ENCODE measurements around the gene FRMD4A. TPM values are rescaled to one million over a fixed set of nuclear protein-coding genes. Genes with fewer than 3 reads are reported as not detected.

Gene FRMD4A
- total RNA-seq, result 10 to 100 TPM in 1 of 4 donors, 1 to 10 TPM in 3; 4.0 to 12.7 (median 5.6) TPM

DNA sequence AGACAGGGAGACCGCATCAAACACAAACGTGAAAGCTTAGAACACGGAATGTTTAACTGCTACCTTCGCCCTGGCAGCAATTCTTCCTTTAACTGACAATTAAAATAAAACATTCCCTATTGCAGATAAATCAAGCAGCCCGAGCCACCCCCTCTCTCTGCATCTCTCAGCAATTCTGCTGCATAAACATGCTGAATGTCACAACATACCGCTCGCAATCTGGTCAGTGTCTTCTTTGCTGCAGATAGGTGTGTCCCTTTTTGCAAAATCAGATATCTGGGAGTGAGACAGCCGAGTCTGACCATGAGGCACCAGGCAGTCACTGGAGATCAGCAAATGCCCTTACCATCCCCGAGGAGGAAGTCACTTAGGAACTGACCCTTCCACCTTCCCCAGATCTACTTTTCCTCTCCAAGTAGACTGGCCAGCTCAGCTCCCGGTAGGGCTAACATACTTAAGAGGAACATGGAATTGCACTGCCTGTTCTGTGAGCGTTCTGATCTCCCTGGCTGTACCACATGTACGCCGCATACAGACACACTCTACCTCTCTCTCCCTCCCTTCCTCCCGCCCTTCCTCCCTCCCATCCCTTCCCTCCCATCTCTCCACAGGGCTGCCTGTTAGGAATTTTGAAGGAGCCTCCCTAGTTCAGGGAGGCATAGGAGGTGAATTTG is at the start of gene FRMD4A:
FRMD4A (minus strand) TSS at position 537 of the 674 bp plus-strand sequence.
- WGBS, 2 donors (ENCODE audit: low coverage in 1 of 2), result 34 to 37% methylated on average over 14 of the region's 14 CpGs
- H3K4me3 ChIP-seq, result no peak within 1 kb of the TSS
- H3K4me1 ChIP-seq, result peaks cover 0 to 3% (median 1%) of the 10 kb centered on the region in 4 donors
- in situ Hi-C loops (cut with MboI; ENCODE audit: low pct_ligation_motif_present in 1 of 4, low pct_unique_long_range_greater_than_20kb in 1 of 4, low sequenced_read_pairs in 3 of 4) (no loop called here), intact Hi-C loops (cut with DNase I; ENCODE audit: low total_unique reads) (no loop called here)
- no peaks in the 10 kb centered on the region for H3K36me3 ChIP-seq
- peak within 1 kb of the TSS in 1 of 4 donors; percentile 17 for H3K27ac ChIP-seq
- DNase-seq, result no peak
- TF ChIP-seq POLR2A (IDR thresholded peaks at IDR 0.05), result no peak
- no peaks in the 10 kb centered on the region for H3K9me3 ChIP-seq
- peaks cover 27% of the 10 kb centered on the region for H3K27me3 ChIP-seq

DNA sequence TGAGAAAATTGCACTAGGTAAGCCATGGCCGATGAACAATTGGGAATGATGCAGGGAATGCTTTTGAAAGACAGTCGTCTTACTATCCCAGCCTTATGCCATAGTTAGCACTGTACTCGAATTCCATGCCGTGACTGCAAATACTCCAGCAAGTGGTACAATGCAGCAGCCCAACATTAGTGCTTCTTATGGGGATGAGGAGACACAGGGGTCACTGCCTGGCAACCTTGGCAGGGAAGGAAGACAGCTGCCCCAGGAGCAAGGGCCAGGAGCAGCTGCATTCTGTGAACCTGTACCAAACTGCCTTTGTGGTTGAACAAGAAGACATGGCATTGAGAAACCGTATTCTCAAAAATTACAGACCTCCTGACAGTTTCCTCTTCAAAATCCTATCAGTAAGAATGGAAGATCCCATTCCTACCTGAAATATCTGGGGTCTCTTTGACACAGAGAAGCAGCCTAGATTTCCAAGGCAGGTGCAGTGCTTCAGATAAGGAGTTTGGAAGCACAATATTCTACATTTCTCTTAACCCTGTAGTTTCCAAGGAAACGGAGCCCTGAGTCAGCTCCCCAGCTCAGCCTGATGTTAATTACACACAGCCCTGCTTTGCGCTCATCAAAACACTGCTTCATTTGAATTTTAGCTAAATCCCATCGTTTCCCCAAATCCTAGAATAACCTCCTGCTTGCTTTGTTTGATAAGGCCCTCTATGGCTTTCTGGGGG is 49.0 kb upstream of the FRMD4A start:
- H3K27me3 ChIP-seq, result no peaks in the 10 kb centered on the region
- no peaks in the 10 kb centered on the region for H3K4me1 ChIP-seq
- intact Hi-C loops (cut with DNase I; ENCODE audit: low total_unique reads) (no loop called here), in situ Hi-C loops (cut with MboI; ENCODE audit: low pct_ligation_motif_present in 1 of 4, low pct_unique_long_range_greater_than_20kb in 1 of 4, low sequenced_read_pairs in 3 of 4) (no loop called here)
- no peak for DNase-seq
- H3K9me3 ChIP-seq, result no peaks in the 10 kb centered on the region
- H3K36me3 ChIP-seq, result no peaks in the 10 kb centered on the region
- no peak overlapping the region for H3K4me3 ChIP-seq
- WGBS, 2 donors (ENCODE audit: low coverage in 1 of 2), result 83% methylated on average over 2 to 8 of the region's 8 CpGs
- TF ChIP-seq EP300 (IDR thresholded peaks at IDR 0.05; ENCODE audit: low read depth) (no peak), POLR2A (IDR thresholded peaks at IDR 0.05) (no peak), POLR2AphosphoS5 (IDR thresholded peaks at IDR 0.05) (no peak), CTCF (IDR thresholded peaks at IDR 0.05) (no peak)
- H3K27ac ChIP-seq, result no peak overlapping the region

GRCh38 chr10:14378387-14378960 is 47.8 kb upstream of the FRMD4A start:
- no peaks in the 10 kb centered on the region for H3K4me1 ChIP-seq
- no peak overlapping the region for H3K27ac ChIP-seq
- no peaks in the 10 kb centered on the region for H3K36me3 ChIP-seq
- 87 to 92% methylated on average over 2 to 6 of the region's 6 CpGs for WGBS, 2 donors (ENCODE audit: low coverage in 1 of 2)
- intact Hi-C loops (cut with DNase I; ENCODE audit: low total_unique reads) (no loop called here), in situ Hi-C loops (cut with MboI; ENCODE audit: low pct_ligation_motif_present in 1 of 4, low pct_unique_long_range_greater_than_20kb in 1 of 4, low sequenced_read_pairs in 3 of 4) (no loop called here)
- H3K9me3 ChIP-seq, result no peaks in the 10 kb centered on the region
- DNase-seq, result no peak
- TF ChIP-seq CTCF (IDR thresholded peaks at IDR 0.05) (no peak), POLR2A (IDR thresholded peaks at IDR 0.05) (no peak), POLR2AphosphoS5 (IDR thresholded peaks at IDR 0.05) (no peak), EP300 (IDR thresholded peaks at IDR 0.05; ENCODE audit: low read depth) (no peak)
- no peak overlapping the region for H3K4me3 ChIP-seq
- H3K27me3 ChIP-seq, result no peaks in the 10 kb centered on the region

GRCh38 chr10:14377591-14378175 is 47.0 kb upstream of the FRMD4A start:
- Histone ChIP-seq H3K4me1 (no peaks in the 10 kb centered on the region), H3K9me3 (no peaks in the 10 kb centered on the region), H3K27ac (no peak overlapping the region), H3K27me3 (no peaks in the 10 kb centered on the region), H3K36me3 (no peaks in the 10 kb centered on the region), H3K4me3 (no peak overlapping the region)
- DNase-seq, result no peak
- 70 to 78% methylated on average over 2 to 4 of the region's 4 CpGs for WGBS, 2 donors (ENCODE audit: low coverage in 1 of 2)
- intact Hi-C loops (cut with DNase I; ENCODE audit: low total_unique reads), result no loop called here
- TF ChIP-seq POLR2AphosphoS5 (IDR thresholded peaks at IDR 0.05), result no peak
- no peak for TF ChIP-seq POLR2A (IDR thresholded peaks at IDR 0.05)
- TF ChIP-seq CTCF (IDR thresholded peaks at IDR 0.05), result no peak
- TF ChIP-seq EP300 (IDR thresholded peaks at IDR 0.05; ENCODE audit: low read depth), result no peak
- in situ Hi-C loops (cut with MboI; ENCODE audit: low pct_ligation_motif_present in 1 of 4, low pct_unique_long_range_greater_than_20kb in 1 of 4, low sequenced_read_pairs in 3 of 4), result no loop called here
